Camera-type eye (tissue), 1 donor: ENCODE results near the gene SLC25A22. TPM values are rescaled to one million over a fixed set of nuclear protein-coding genes. Genes with fewer than 3 reads are reported as not detected.

ENCODE experiments used
- total RNA-seq: library from RNA; depleted of rRNA; stranded (reverse); fragments of >200 nt; gene quantifications from one replicate; pipeline ENCODE4 v1.2.3, GENCODE V29; 2014

The SLC25A22 gene
- total RNA-seq, result 27.7 TPM

GRCh38 chr11:798093-798713 lies at the start of gene SLC25A22:
TSS of gene SLC25A22 (minus strand) at chr11:798281. CDS start at chr11:795006, 3,275 bp downstream.

DNA sequence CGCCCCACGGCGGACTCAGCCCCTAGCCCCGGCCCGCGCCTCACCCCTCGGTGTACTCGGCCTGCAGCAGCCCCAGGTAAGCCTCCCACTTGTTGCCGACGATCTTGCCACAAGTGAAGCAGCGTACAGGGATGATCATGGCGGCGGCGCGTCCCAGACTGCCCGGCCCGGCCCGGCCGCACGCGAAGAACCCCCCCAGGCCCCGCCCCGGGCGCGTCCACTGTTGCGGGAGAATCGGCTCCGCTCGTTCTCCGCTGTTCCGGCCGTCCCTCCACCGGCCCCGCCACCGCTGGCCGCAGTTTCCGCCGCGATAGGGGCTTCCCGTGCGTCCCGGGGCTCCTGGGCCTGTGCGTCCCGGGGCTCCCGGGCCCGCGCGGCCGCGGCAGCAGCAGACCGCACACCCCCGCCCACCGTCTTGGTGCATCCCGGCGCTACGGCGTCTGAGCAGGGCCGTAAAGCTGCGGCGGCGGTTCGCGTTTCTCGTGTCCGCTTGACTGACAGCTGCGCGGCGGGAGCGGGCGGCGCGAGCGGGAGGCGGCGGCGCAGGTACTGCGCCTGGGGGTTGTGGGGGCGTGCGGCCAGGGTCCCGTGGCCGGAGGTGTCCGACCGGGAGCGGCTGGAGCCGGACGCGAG lies 44.4 kb upstream of the SLC25A22 start, which contains the start of the genes POLR2L and TSPAN4:
TSS of gene POLR2L (minus strand) at position 160 of the 633 bp plus-strand sequence. CDS start at position 139, 21 bp downstream.
TSS of gene TSPAN4 (plus strand) at position 483 of the 633 bp plus-strand sequence. CDS start 7,453 bp downstream, outside the sequence.

DNA sequence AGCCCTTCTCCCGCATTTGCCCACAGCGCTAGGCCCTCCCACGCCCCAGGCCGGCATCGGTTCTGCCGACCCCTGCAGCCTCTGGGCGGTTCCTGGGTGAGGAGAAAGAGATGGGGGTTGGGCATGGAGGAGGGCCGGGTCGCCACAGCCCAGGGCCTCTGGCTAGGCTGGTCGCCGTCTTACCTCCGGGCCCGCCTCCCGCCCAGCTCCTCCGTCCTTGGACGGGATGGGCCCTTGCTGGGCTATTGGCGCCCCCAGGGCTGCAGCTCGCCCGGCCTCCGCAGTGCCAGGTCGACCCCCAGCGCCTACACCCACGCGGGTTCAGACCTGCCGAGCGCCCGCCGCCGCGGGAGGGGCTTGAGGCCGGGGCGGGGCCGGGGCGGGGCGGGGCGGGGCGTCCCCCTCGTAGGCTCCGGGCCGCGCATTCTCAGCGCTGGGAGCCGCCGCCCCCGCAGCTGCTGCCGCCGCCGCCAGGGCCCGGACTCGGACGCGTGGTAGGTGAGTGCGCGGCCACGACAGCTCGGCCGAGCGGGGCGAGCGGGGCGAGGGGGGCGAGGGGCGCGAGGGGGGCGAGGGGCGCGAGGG lies 34.5 kb upstream of the SLC25A22 start, which contains the start of gene CD151:
TSS of gene CD151 (plus strand) at position 424 of the 585 bp plus-strand sequence. CDS start 3,118 bp downstream, outside the sequence.

DNA sequence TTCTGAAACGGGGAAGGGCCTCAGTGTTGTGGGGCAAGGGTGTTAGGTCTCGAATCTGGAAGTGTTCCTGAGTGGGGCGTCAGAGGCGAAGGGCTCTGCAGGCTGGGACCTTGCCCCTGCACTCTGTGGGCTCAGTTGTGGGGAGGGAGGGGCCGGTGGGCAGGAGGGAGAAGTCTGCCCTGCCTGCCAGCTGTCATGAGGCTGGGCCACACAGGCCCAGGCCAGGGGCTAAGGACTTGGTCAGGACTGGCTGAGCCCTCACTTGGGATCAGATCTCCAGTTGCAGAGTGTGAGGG lies 29.8 kb upstream of the SLC25A22 start, which contains the start of gene CRACR2B:
TSS of gene CRACR2B (plus strand) at position 23 of the 296 bp plus-strand sequence. CDS start 689 bp downstream, outside the sequence.

GRCh38 chr11:818396-819128 lies 20.5 kb upstream of the SLC25A22 start, which contains the start of gene PNPLA2:
TSS of gene PNPLA2 (plus strand) at chr11:818914. CDS start at chr11:819719, 805 bp downstream.

GRCh38 chr11:809287-810039 lies 11.4 kb upstream of the SLC25A22 start, which contains the start of gene RPLP2:
TSS of gene RPLP2 (plus strand) at chr11:809967. CDS start at chr11:810235, 268 bp downstream.

DNA sequence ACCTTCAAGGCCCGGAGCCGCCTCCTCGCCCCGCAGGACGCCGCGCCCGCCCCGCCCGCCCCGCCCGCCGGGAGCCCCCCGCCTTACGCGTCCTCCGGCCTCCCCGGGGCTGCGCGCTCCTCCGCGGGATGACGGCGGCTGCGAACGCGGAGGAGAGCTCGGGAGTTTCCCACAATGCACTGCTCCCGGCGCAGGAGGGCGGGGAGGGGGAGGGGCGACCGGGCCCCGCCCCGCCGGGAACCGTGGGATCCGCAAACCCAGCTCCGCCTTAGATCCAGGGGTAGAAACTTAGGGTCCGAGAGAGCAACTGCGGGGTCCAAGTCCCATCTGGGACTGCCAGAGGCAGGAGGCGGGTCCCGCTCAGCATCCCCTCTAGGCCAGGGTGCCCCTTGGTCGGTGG lies 8.1 kb downstream of the SLC25A22 start, which contains the start of gene CEND1:
TSS of gene CEND1 (minus strand) at position 148 of the 400 bp plus-strand sequence. CDS start 1,514 bp downstream, outside the sequence.

GRCh38 chr11:777288-778255 lies 20.5 kb downstream of the SLC25A22 start, which contains the start of gene GATD1:
TSS of gene GATD1 (minus strand) at chr11:777487. CDS start at chr11:777462, 25 bp downstream.

GRCh38 chr11:747158-748006 lies 50.7 kb downstream of the SLC25A22 start, which contains the start of gene TALDO1:
TSS of gene TALDO1 (plus strand) at chr11:747464. CDS start at chr11:747482, 18 bp downstream.

Other genes with a start within 250 kb of the SLC25A22 start
- 0.33 TPM for gene LMNTD2, start 237.5 kb downstream of the SLC25A22 start, total RNA-seq
- gene RASSF7, start 237.3 kb downstream of the SLC25A22 start, total RNA-seq, result 10.8 TPM
- gene PHRF1, start 221.8 kb downstream of the SLC25A22 start, total RNA-seq, result 34.7 TPM
- gene IRF7, start 182.3 kb downstream of the SLC25A22 start, total RNA-seq, result 12.1 TPM
- 0.88 TPM for gene CDHR5, start 173.3 kb downstream of the SLC25A22 start, total RNA-seq
- gene SCT, start 171.1 kb downstream of the SLC25A22 start, total RNA-seq, result not detected
- 1.2 TPM for gene DRD4, start 161.0 kb downstream of the SLC25A22 start, total RNA-seq
- gene DEAF1, start 103.1 kb downstream of the SLC25A22 start, total RNA-seq, result 31.4 TPM
- gene TMEM80, start 102.5 kb downstream of the SLC25A22 start, total RNA-seq, result 18.5 TPM
- gene EPS8L2, start 92.0 kb downstream of the SLC25A22 start, total RNA-seq, result 14.1 TPM
- 91.0 TPM for gene TALDO1, start 50.8 kb downstream of the SLC25A22 start, total RNA-seq
- gene GATD1, start 20.8 kb downstream of the SLC25A22 start, total RNA-seq, result 42.8 TPM
- gene CEND1, start 8.2 kb downstream of the SLC25A22 start, total RNA-seq, result 6.4 TPM
- 17.8 TPM for gene PIDD1, start 7.0 kb upstream of the SLC25A22 start, total RNA-seq
- gene RPLP2, start 11.7 kb upstream of the SLC25A22 start, total RNA-seq, result 169 TPM
- 28.0 TPM for gene PNPLA2, start 20.6 kb upstream of the SLC25A22 start, total RNA-seq
- 9.5 TPM for gene CRACR2B, start 29.6 kb upstream of the SLC25A22 start, total RNA-seq
- 149 TPM for gene CD151, start 34.7 kb upstream of the SLC25A22 start, total RNA-seq
- 23.9 TPM for gene POLR2L, start 44.2 kb upstream of the SLC25A22 start, total RNA-seq
- gene TSPAN4, start 44.6 kb upstream of the SLC25A22 start, total RNA-seq, result 62.2 TPM
- 86.6 TPM for gene CHID1, start 112.5 kb upstream of the SLC25A22 start, total RNA-seq
- gene AP2A2, start 127.6 kb upstream of the SLC25A22 start, total RNA-seq, result 55.5 TPM
- gene MUC6, start 238.4 kb upstream of the SLC25A22 start, total RNA-seq, result not detected